OCI-LY1 (cell line): Measurements from ENCODE around the gene CEP63.

ENCODE experiments used
- CTCF ChIP-seq: fragments of 200-600 bp; sonication (generic), shearing (Covaris generic); IDR thresholded peaks from 2 replicates; pipeline ENCODE4 v1.5.1; 2017; ENCODE audit warnings: mild to moderate bottlenecking, antibody characterized with exemption, low read length, moderate library complexity, mixed read lengths
- EZH2 ChIP-seq: fragments of 200-600 bp; sonication (generic), shearing (Covaris generic); IDR thresholded peaks from 2 replicates; pipeline ENCODE4 v1.8.0; 2017; ENCODE audit warnings: borderline replicate concordance, mixed run types, mild to moderate bottlenecking, antibody characterized with exemption, low read length, moderate library complexity, mixed read lengths

GRCh38 chr3:134621854-134622253 lies 136.0 kb downstream of the CEP63 start:
- TF ChIP-seq EZH2 = no peak
- no peak for TF ChIP-seq CTCF
